ENCODE data around the gene CFAP251.
"Not testable (repeated sequence)": the region's sequence is repeated elsewhere in the genome, so short reads cannot be mapped to it uniquely, and the experiment has no call there.

Gene CFAP251

GRCh38 chr12:122032580-122032979, 114.2 kb downstream of the CFAP251 start:
- H3K36me3 ChIP-seq (ENCODE audit: insufficient read depth, insufficient read length, low read length): peaks cover 12% of the 10 kb centered on the region
- no peak overlapping the region for H3K9ac ChIP-seq (ENCODE audit: insufficient read length, low read depth)
- no peaks in the 10 kb centered on the region for H3K27me3 ChIP-seq (ENCODE audit: insufficient read depth, insufficient read length)
- peaks cover 13% of the 10 kb centered on the region for H3K4me1 ChIP-seq (ENCODE audit: insufficient read depth, insufficient read length)
- no peaks in the 10 kb centered on the region for H3K9me3 ChIP-seq (ENCODE audit: insufficient read depth, low read length)
- TF ChIP-seq YY1 (IDR thresholded peaks at IDR 0.05; ENCODE audit: insufficient read depth, insufficient read length): no peak
- H3K4me3 ChIP-seq (ENCODE audit: insufficient read length, low read depth): no peak overlapping the region
- no peak for DNase-seq (ENCODE audit: low read depth, low spot score)

- H3K27me3 ChIP-seq (ENCODE audit: insufficient read depth, insufficient read length): no peaks in the 10 kb centered on the region
- no peaks in the 10 kb centered on the region for H3K9me3 ChIP-seq (ENCODE audit: insufficient read depth, low read length)
- H3K9ac ChIP-seq (ENCODE audit: insufficient read length, low read depth): no peak overlapping the region
- H3K4me1 ChIP-seq (ENCODE audit: insufficient read depth, insufficient read length): peaks cover 3% of the 10 kb centered on the region
- H3K4me3 ChIP-seq (ENCODE audit: insufficient read length, low read depth): no peak overlapping the region
- TF ChIP-seq SUZ12 (IDR thresholded peaks at IDR 0.05; ENCODE audit: extremely low read depth, insufficient read depth, insufficient read length) (no peak), ZNF274 (IDR thresholded peaks at IDR 0.05; ENCODE audit: low read depth, low read length) (no peak), YY1 (IDR thresholded peaks at IDR 0.05; ENCODE audit: insufficient read depth, insufficient read length) (no peak)
- H3K36me3 ChIP-seq (ENCODE audit: insufficient read depth, insufficient read length, low read length): peaks cover 14% of the 10 kb centered on the region
- no peak for DNase-seq (ENCODE audit: low read depth, low spot score)
These were observed 116.9 kb downstream of the CFAP251 start for GRCh38 chr12:122035292-122035691.

- Histone ChIP-seq H3K4me1 (ENCODE audit: insufficient read depth, insufficient read length) (peaks cover 8% of the 10 kb centered on the region), H3K27me3 (ENCODE audit: insufficient read depth, insufficient read length) (no peaks in the 10 kb centered on the region), H3K36me3 (ENCODE audit: insufficient read depth, insufficient read length, low read length) (peaks cover 14% of the 10 kb centered on the region), H3K9me3 (ENCODE audit: insufficient read depth, low read length) (no peaks in the 10 kb centered on the region), H3K4me3 (ENCODE audit: insufficient read length, low read depth) (no peak overlapping the region), H3K9ac (ENCODE audit: insufficient read length, low read depth) (no peak overlapping the region)
- TF ChIP-seq SUZ12 (IDR thresholded peaks at IDR 0.05; ENCODE audit: extremely low read depth, insufficient read depth, insufficient read length): no peak
- TF ChIP-seq YY1 (IDR thresholded peaks at IDR 0.05; ENCODE audit: insufficient read depth, insufficient read length): no peak
- TF ChIP-seq ZNF274 (IDR thresholded peaks at IDR 0.05; ENCODE audit: low read depth, low read length): no peak
- DNase-seq (ENCODE audit: low read depth, low spot score): no peak
These were observed 117.8 kb downstream of the CFAP251 start for GRCh38 chr12:122036153-122036552.

- no peak overlapping the region for H3K4me3 ChIP-seq (ENCODE audit: insufficient read length, low read depth)
- H3K9me3 ChIP-seq (ENCODE audit: insufficient read depth, low read length): peaks cover 22% of the 10 kb centered on the region
- H3K9ac ChIP-seq (ENCODE audit: insufficient read length, low read depth): no peak overlapping the region
- peaks cover 5% of the 10 kb centered on the region for H3K4me1 ChIP-seq (ENCODE audit: insufficient read depth, insufficient read length)
- TF ChIP-seq SUZ12 (IDR thresholded peaks at IDR 0.05; ENCODE audit: extremely low read depth, insufficient read depth, insufficient read length) (no peak), YY1 (IDR thresholded peaks at IDR 0.05; ENCODE audit: insufficient read depth, insufficient read length) (no peak), ZNF274 (IDR thresholded peaks at IDR 0.05; ENCODE audit: low read depth, low read length) (no peak)
- H3K36me3 ChIP-seq (ENCODE audit: insufficient read depth, insufficient read length, low read length): peaks cover 25% of the 10 kb centered on the region
- no peaks in the 10 kb centered on the region for H3K27me3 ChIP-seq (ENCODE audit: insufficient read depth, insufficient read length)
- DNase-seq (ENCODE audit: low read depth, low spot score): no peak
These were observed 122.4 kb downstream of the CFAP251 start for GRCh38 chr12:122040579-122041386.

GRCh38 chr12:122041458-122041857, 123.1 kb downstream of the CFAP251 start:
- not testable (repeated sequence) for DNase-seq (ENCODE audit: low read depth, low spot score); H3K4me3 ChIP-seq (ENCODE audit: insufficient read length, low read depth); H3K9ac ChIP-seq (ENCODE audit: insufficient read length, low read depth); H3K4me1 ChIP-seq (ENCODE audit: insufficient read depth, insufficient read length); H3K27me3 ChIP-seq (ENCODE audit: insufficient read depth, insufficient read length)
- Histone ChIP-seq H3K9me3 (ENCODE audit: insufficient read depth, low read length) (peaks cover 23% of the 10 kb centered on the region), H3K36me3 (ENCODE audit: insufficient read depth, insufficient read length, low read length) (peaks cover 27% of the 10 kb centered on the region)

GRCh38 chr12:122042910-122043309, 124.5 kb downstream of the CFAP251 start:
- H3K36me3 ChIP-seq (ENCODE audit: insufficient read depth, insufficient read length, low read length): peaks cover 30% of the 10 kb centered on the region

GRCh38 chr12:122043476-122043875, 125.1 kb downstream of the CFAP251 start:
- Histone ChIP-seq H3K27me3 (ENCODE audit: insufficient read depth, insufficient read length) (no peaks in the 10 kb centered on the region), H3K36me3 (ENCODE audit: insufficient read depth, insufficient read length, low read length) (peaks cover 28% of the 10 kb centered on the region), H3K4me3 (ENCODE audit: insufficient read length, low read depth) (no peak overlapping the region), H3K9me3 (ENCODE audit: insufficient read depth, low read length) (peaks cover 23% of the 10 kb centered on the region), H3K9ac (ENCODE audit: insufficient read length, low read depth) (no peak overlapping the region), H3K4me1 (ENCODE audit: insufficient read depth, insufficient read length) (peaks cover 5% of the 10 kb centered on the region)
- TF ChIP-seq ZNF274 (IDR thresholded peaks at IDR 0.05; ENCODE audit: low read depth, low read length): no peak
- TF ChIP-seq YY1 (IDR thresholded peaks at IDR 0.05; ENCODE audit: insufficient read depth, insufficient read length): no peak
- no peak for DNase-seq (ENCODE audit: low read depth, low spot score)

More at GRCh38 chr12:122042910-122043309, 124.5 kb downstream of the CFAP251 start:
- no peak for DNase-seq (ENCODE audit: low read depth, low spot score)
- TF ChIP-seq ZNF274 (IDR thresholded peaks at IDR 0.05; ENCODE audit: low read depth, low read length) (no peak), YY1 (IDR thresholded peaks at IDR 0.05; ENCODE audit: insufficient read depth, insufficient read length) (no peak), SUZ12 (IDR thresholded peaks at IDR 0.05; ENCODE audit: extremely low read depth, insufficient read depth, insufficient read length) (no peak)
- Histone ChIP-seq H3K4me1 (ENCODE audit: insufficient read depth, insufficient read length) (peaks cover 5% of the 10 kb centered on the region), H3K27me3 (ENCODE audit: insufficient read depth, insufficient read length) (no peaks in the 10 kb centered on the region), H3K9ac (ENCODE audit: insufficient read length, low read depth) (no peak overlapping the region), H3K4me3 (ENCODE audit: insufficient read length, low read depth) (no peak overlapping the region), H3K9me3 (ENCODE audit: insufficient read depth, low read length) (peaks cover 23% of the 10 kb centered on the region)
